K562 (cell line): ENCODE measurements around the gene ACVR1C. TPM values are rescaled to one million over a fixed set of nuclear protein-coding genes. Genes with fewer than 3 reads are reported as not detected.

Experiments used
- ATAC-seq: fragments of 200-7000 bp; cut with Tn5 transposase; 3 replicates; pipeline ENCODE4 v1.9.1; 2020; ENCODE audit warnings: moderate library complexity
- BruUV-seq: library from RNA; stranded (reverse); fragments of 400-500 nt; replicated peaks from 2 replicates; lab custom pipeline; 2021; lab: Mats Ljungman, UMichigan
- CTCF ChIA-PET: fragments of 300-600 bp; formaldehyde crosslinking; extraction: SDS; loops from one replicate; lab custom pipeline; 2021; ENCODE audit warnings: low intra/inter-chr PET ratio; lab: Yijun Ruan, JAX
- POLR2A ChIA-PET: fragments of 300-600, 350-650 bp; sonication (Branson Sonifier 250); formaldehyde crosslinking; extraction: SDS; loops from one replicate; lab custom pipeline; 2021; ENCODE audit warnings: antibody characterized with exemption, inconsistent platforms; lab: Yijun Ruan, JAX
- DNase-seq, 4 experiments: peaks; one replicate each; pipeline versions ENCODE4 v3.0.0 to v3.0.0-alpha.2; 2011 to 2018; ENCODE audit warnings: low spot score in 3 of 4, mixed read lengths in 3 of 4; ENCODE audit errors: extremely low read depth in 1 of 4
- FAIRE-seq: peaks from 2 replicates; lab custom pipeline; 2011; peaks lifted over from hg19 to GRCh38; lab: Jason Lieb, UNC
- H2AFZ ChIP-seq: 2 replicates; pipeline ENCODE4 v1.6.0; 2011; ENCODE audit warnings: low read depth, low read length, control low read depth, inconsistent platforms
- H3K27ac ChIP-seq: fragments of 200-600 bp; 3 replicates; pipeline ENCODE4 v1.8.0; 2011; ENCODE audit warnings: low read depth, mild to moderate bottlenecking, control low read depth, inconsistent platforms, low read length, moderate library complexity, mixed read lengths; ENCODE audit errors: extremely low read depth
- H3K27me3 ChIP-seq, 2 experiments: fragments of 300-600 bp in 1 of 2; 2 replicates in 1 of 2; 3 replicates in 1 of 2; pipeline versions ENCODE4 v1.6.0 to v1.8.0; 2011; ENCODE audit warnings: inconsistent platforms in 2 of 2, low read length in 2 of 2, mild to moderate bottlenecking in 1 of 2, mixed read lengths in 1 of 2, moderate library complexity in 1 of 2; ENCODE audit not compliant: control insufficient read depth in 2 of 2, insufficient read depth in 2 of 2
- H3K36me3 ChIP-seq: fragments of 300-600 bp; 3 replicates; pipeline ENCODE4 v1.8.0; 2011; ENCODE audit warnings: mild to moderate bottlenecking, low read length, inconsistent platforms; ENCODE audit not compliant: control insufficient read depth, insufficient read depth
- H3K4me1 ChIP-seq, 2 experiments: fragments of 200-600 bp in 1 of 2; replicated peaks in 1 of 2; 2 replicates in 1 of 2; 3 replicates in 1 of 2; pipeline versions ENCODE4 v1.5.1 to v1.8.0; 2011; ENCODE audit warnings: inconsistent platforms in 2 of 2, low read length in 2 of 2, mild to moderate bottlenecking in 1 of 2, mixed read lengths in 1 of 2, moderate library complexity in 1 of 2; ENCODE audit not compliant: control insufficient read depth in 2 of 2, insufficient read depth in 2 of 2
- H3K4me2 ChIP-seq: 2 replicates; pipeline ENCODE4 v1.6.1; 2011; ENCODE audit warnings: low read length, control low read depth, inconsistent platforms, mixed read lengths; ENCODE audit not compliant: insufficient read depth
- H3K4me3 ChIP-seq: fragments of 200-600 bp; sonication (generic), shearing (Covaris generic); 2 replicates; pipeline ENCODE4 v1.5.1; 2016; ENCODE audit warnings: control low read depth, inconsistent platforms
- H3K79me2 ChIP-seq: fragments of 200-600 bp; 3 replicates; pipeline ENCODE4 v1.8.0; 2011; ENCODE audit warnings: low read length, inconsistent platforms; ENCODE audit not compliant: control insufficient read depth, insufficient read depth
- H3K9ac ChIP-seq, 2 experiments: 2 replicates each; pipeline versions ENCODE4 v1.6.0 to v1.6.1; 2011; ENCODE audit warnings: low read depth in 2 of 2, low read length in 2 of 2, control low read depth in 1 of 2, inconsistent platforms in 1 of 2, mild to moderate bottlenecking in 1 of 2, mixed read lengths in 1 of 2; ENCODE audit not compliant: insufficient read depth in 1 of 2
- H3K9me1 ChIP-seq: one replicate; pipeline ENCODE4 v1.6.0; 2011; ENCODE audit warnings: inconsistent platforms, mild to moderate bottlenecking, low read length, moderate library complexity; ENCODE audit not compliant: control insufficient read depth, insufficient read depth
- H3K9me3 ChIP-seq: replicated peaks from 2 replicates; pipeline ENCODE4 v1.5.1; 2011; ENCODE audit warnings: low read depth, low read length, inconsistent platforms; ENCODE audit not compliant: control insufficient read depth, insufficient read depth
- H4K20me1 ChIP-seq: replicated peaks from 2 replicates; pipeline ENCODE4 v1.6.1; 2011; ENCODE audit warnings: low read length, inconsistent platforms, mixed read lengths; ENCODE audit not compliant: control insufficient read depth, insufficient read depth
- ADNP ChIP-seq: fragments of 200-800 bp; sonication (Bioruptor generic); IDR thresholded peaks from 2 replicates; pipeline ENCODE4 v1.6.1; 2016; ENCODE audit warnings: missing genetic modification characterization, missing compliant biosample characterization
- CCNT2 ChIP-seq: IDR thresholded peaks from 2 replicates; pipeline ENCODE4 v1.6.1; 2011; ENCODE audit warnings: borderline replicate concordance, low read depth, mild to moderate bottlenecking, moderate library complexity, mixed read lengths, low read length; ENCODE audit not compliant: insufficient read length; ENCODE audit errors: extremely low read depth
- EWSR1 ChIP-seq: fragments of 450-650 bp; IDR thresholded peaks from 2 replicates; pipeline ENCODE4 v1.6.1; 2018; ENCODE audit warnings: borderline replicate concordance, mild to moderate bottlenecking, low read depth, moderate library complexity; ENCODE audit not compliant: partially characterized antibody
- FOXP1 ChIP-seq: sonication (generic); formaldehyde crosslinking; IDR thresholded peaks from 2 replicates; pipeline ENCODE4 v1.8.0; 2022; ENCODE audit warnings: mild to moderate bottlenecking, missing genetic modification reagents
- MXD1 ChIP-seq: fragments of 250-450 bp; sonication (Bioruptor Pico); IDR thresholded peaks from 2 replicates; pipeline ENCODE4 v1.8.0; 2021; ENCODE audit warnings: borderline replicate concordance, mild to moderate bottlenecking, moderate library complexity; ENCODE audit not compliant: poor library complexity, severe bottlenecking
- PPARD ChIP-seq: fragments of 250-450 bp; sonication (Bioruptor Pico); IDR thresholded peaks from 2 replicates; pipeline ENCODE4 v1.8.0; 2022; ENCODE audit warnings: inconsistent platforms, mild to moderate bottlenecking, moderate library complexity
- SAP30 ChIP-seq: fragments of 200-600 bp; sonication (generic); IDR thresholded peaks from 2 replicates; pipeline ENCODE4 v1.6.1; 2012; ENCODE audit warnings: borderline replicate concordance, low read depth, mild to moderate bottlenecking, moderate library complexity, low read length, control low read depth, inconsistent platforms; ENCODE audit not compliant: insufficient read depth, poor library complexity, severe bottlenecking
- STAG1 ChIP-seq: sonication (generic); formaldehyde crosslinking; IDR thresholded peaks from 2 replicates; pipeline ENCODE4 v1.5.0; 2020; ENCODE audit warnings: missing genetic modification reagents, borderline replicate concordance
- USF1 ChIP-seq: sonication (generic); formaldehyde crosslinking; IDR thresholded peaks from 2 replicates; pipeline ENCODE4 v1.9.0; 2022; ENCODE audit warnings: mild to moderate bottlenecking, missing genetic modification reagents
- ZNF263 ChIP-seq: sonication (generic); formaldehyde crosslinking; IDR thresholded peaks from 2 replicates; pipeline ENCODE4 v1.8.0; 2022; ENCODE audit warnings: mild to moderate bottlenecking, missing genetic modification reagents, borderline replicate concordance
- ZNF512 ChIP-seq: IDR thresholded peaks from 2 replicates; pipeline ENCODE4 v1.6.1; 2016; ENCODE audit warnings: missing genetic modification characterization, missing compliant biosample characterization
- WGBS: fragments of 100-300 bp; shearing (Covaris generic); methylation state at CpG from one replicate; pipeline ENCODE4 v1.1.6; 2016; ENCODE audit warnings: low coverage, mixed read lengths; ENCODE audit not compliant: insufficient coverage; ENCODE audit errors: missing lambda C conversion rate; 5-methylcytosine and 5-hydroxymethylcytosine counted together
- in situ Hi-C: fragments of 300-500 bp; cut with MboI; formaldehyde crosslinking; loops from 4 replicates; pipeline ENCODE4 v1.15.0; 2018; ENCODE audit warnings: inconsistent platforms, mixed read lengths
- intact Hi-C: fragments of 100-400 bp; cut with micrococcal nuclease; formaldehyde crosslinking; loops from 2 replicates; pipeline ENCODE4 v1.14.2; 2022
- polyA plus RNA-seq, 8 experiments: library from polyadenylated mRNA; depleted of rRNA in 4 of 8; stranded (reverse) in 5 of 8; unstranded in 3 of 8; fragments of >200 nt; fragmentation: Nextera tagmentation in 2 of 8; fragmentation: Illumina TruSeq in 1 of 8; extraction: Ambion mirVana in 2 of 8; extraction: Trizol in 1 of 8; gene quantifications; 2 replicates each; pipeline versions ENCODE4 v1.2.1 to v1.2.3, GENCODE V29; 2011 to 2014; ENCODE audit warnings: inconsistent platforms in 1 of 8, missing spikeins in 1 of 8
- total RNA-seq, 7 experiments: library from RNA; depleted of rRNA in 6 of 7; stranded (reverse); fragments of >200 nt in 6 of 7; fragmentation: Illumina TruSeq in 2 of 7; extraction: Trizol in 2 of 7; gene quantifications; 2 replicates each; pipeline versions ENCODE4 v1.2.1 to v1.2.3, GENCODE V29; 2011 to 2021; ENCODE audit warnings: low replicate concordance in 1 of 7

ACVR1C gene
- total and polyA plus RNA-seq, 9 of the 15 experiments (the other 6 are each of a cell fraction or from before 2014, with no cell fraction given), result 0.05 to 0.58 (median 0.28) TPM

GRCh38 chr2:157528963-157529751 lies 99.5 kb downstream of the ACVR1C start (continued):
- TF ChIP-seq ADNP (no peak), MXD1 (CRISPR knock-in tag) (no peak), STAG1 (CRISPR knock-in tag) (no peak), ZNF263 (CRISPR knock-in tag) (no peak), EWSR1 (no peak), ZNF512 (tag) (no peak)

GRCh38 chr2:157526070-157526469 lies 102.6 kb downstream of the ACVR1C start:
- no peaks in the 10 kb centered on the region for H4K20me1 ChIP-seq
- ChIA-PET POLR2A (no interaction called here), CTCF (no interaction called here)
- DNase-seq (no peak), ATAC-seq (no peak), FAIRE-seq (no peak)
- no peaks in the 10 kb centered on the region for H3K36me3 ChIP-seq
- intact Hi-C loops (no loop called here), in situ Hi-C loops (no loop called here)
- no peak overlapping the region for H3K4me2 ChIP-seq
- H3K9me1 ChIP-seq, result no peaks in the 10 kb centered on the region
- 2% methylated on average over 2 of the region's 2 CpGs for WGBS
- no peaks in the 10 kb centered on the region for H3K27me3 ChIP-seq
- no peak for TF ChIP-seq SAP30
- no peak for TF ChIP-seq PPARD (CRISPR knock-in tag)
- TF ChIP-seq FOXP1 (CRISPR knock-in tag), result no peak
- TF ChIP-seq CCNT2, result no peak
- TF ChIP-seq USF1 (CRISPR knock-in tag), result no peak
- H3K4me3 ChIP-seq, result no peak overlapping the region
- H3K9ac ChIP-seq, result no peak overlapping the region
- no peaks in the 10 kb centered on the region for H3K79me2 ChIP-seq
- no TSS peak for BruUV-seq
- no peak overlapping the region for H3K27ac ChIP-seq
- H3K4me1 ChIP-seq, result no peaks in the 10 kb centered on the region
- H3K9me3 ChIP-seq, result no peaks in the 10 kb centered on the region
- H2AFZ ChIP-seq, result no peak overlapping the region
